ENCODE data around the gene SOX1. TPM values are rescaled to one million over a fixed set of nuclear protein-coding genes. Genes with fewer than 3 reads are reported as not detected.

Gene SOX1
- total and polyA plus RNA-seq, 9 of the 15 experiments (the other 6 are each of a cell fraction or from before 2014, with no cell fraction given) = not detected

DNA sequence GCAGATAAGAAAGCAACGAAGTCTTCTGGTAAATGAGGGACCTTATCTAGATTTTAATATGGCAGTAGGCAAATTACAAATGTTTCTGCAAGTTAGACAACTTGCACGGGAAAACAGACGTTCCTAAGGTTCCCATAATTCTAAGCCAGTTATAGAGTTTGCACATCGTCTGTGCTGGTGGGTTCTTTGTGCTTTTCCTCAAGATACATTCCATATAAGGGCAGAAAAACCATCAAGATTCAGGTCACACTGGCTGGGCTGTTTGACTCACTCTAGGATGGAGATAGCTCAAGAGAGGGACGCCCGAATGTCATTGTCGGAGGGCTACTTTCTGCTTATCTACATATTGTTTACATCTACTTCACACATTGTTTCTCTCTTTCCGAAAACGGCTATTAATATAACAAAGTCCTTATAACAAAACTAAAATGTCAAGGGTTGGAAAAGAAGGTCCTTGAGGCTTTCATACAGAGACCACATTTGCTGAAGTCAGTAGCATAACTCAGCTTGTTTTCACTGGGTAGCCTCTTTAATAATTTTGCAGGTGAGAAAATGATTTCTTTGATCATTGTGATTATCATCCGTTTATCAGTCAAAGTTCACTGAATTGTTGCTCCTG, 44.4 kb downstream of the SOX1 start:
- TF ChIP-seq ZNF121 (CRISPR knock-in tag; conservative IDR thresholded peaks at IDR 0.05) = no peak
- no peak for TF ChIP-seq ZNF778 (CRISPR knock-in tag; IDR thresholded peaks at IDR 0.05)
- no peak for TF ChIP-seq BRF1 (IDR thresholded peaks at IDR 0.05; ENCODE audit: borderline replicate concordance, extremely low read depth, insufficient read length)
- TF ChIP-seq NCOA2 (IDR thresholded peaks at IDR 0.05; ENCODE audit: partially characterized antibody in 2 of 2) = no peak
- no peak for TF ChIP-seq SMAD4 (CRISPR knock-in tag; conservative IDR thresholded peaks at IDR 0.05)
- no peak for TF ChIP-seq ZNF3 (CRISPR knock-in tag; IDR thresholded peaks at IDR 0.05)
- TF ChIP-seq, protein P1, sequence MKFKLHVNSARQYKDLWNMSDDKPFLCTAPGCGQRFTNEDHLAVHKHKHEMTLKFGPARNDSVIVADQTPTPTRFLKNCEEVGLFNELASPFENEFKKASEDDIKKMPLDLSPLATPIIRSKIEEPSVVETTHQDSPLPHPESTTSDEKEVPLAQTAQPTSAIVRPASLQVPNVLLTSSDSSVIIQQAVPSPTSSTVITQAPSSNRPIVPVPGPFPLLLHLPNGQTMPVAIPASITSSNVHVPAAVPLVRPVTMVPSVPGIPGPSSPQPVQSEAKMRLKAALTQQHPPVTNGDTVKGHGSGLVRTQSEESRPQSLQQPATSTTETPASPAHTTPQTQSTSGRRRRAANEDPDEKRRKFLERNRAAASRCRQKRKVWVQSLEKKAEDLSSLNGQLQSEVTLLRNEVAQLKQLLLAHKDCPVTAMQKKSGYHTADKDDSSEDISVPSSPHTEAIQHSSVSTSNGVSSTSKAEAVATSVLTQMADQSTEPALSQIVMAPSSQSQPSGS (CRISPR knock-in tag; IDR thresholded peaks at IDR 0.05) = no peak
- TF ChIP-seq, protein P2, sequence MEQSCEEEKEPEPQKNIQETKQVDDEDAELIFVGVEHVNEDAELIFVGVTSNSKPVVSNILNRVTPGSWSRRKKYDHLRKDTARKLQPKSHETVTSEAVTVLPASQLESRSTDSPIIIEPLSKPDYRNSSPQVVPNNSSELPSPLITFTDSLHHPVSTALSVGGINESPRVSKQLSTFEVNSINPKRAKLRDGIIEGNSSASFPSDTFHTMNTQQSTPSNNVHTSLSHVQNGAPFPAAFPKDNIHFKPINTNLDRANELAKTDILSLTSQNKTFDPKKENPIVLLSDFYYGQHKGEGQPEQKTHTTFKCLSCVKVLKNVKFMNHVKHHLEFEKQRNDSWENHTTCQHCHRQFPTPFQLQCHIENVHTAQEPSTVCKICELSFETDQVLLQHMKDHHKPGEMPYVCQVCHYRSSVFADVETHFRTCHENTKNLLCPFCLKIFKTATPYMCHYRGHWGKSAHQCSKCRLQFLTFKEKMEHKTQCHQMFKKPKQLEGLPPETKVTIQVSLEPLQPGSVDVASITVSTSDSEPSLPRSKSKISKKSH (CRISPR knock-in tag; IDR thresholded peaks at IDR 0.05) = no peak
- no peak for TF ChIP-seq SP1 (CRISPR knock-in tag; IDR thresholded peaks at IDR 0.05)
- no peak for TF ChIP-seq L3MBTL2 (IDR thresholded peaks at IDR 0.05)
- TF ChIP-seq, protein P3, sequence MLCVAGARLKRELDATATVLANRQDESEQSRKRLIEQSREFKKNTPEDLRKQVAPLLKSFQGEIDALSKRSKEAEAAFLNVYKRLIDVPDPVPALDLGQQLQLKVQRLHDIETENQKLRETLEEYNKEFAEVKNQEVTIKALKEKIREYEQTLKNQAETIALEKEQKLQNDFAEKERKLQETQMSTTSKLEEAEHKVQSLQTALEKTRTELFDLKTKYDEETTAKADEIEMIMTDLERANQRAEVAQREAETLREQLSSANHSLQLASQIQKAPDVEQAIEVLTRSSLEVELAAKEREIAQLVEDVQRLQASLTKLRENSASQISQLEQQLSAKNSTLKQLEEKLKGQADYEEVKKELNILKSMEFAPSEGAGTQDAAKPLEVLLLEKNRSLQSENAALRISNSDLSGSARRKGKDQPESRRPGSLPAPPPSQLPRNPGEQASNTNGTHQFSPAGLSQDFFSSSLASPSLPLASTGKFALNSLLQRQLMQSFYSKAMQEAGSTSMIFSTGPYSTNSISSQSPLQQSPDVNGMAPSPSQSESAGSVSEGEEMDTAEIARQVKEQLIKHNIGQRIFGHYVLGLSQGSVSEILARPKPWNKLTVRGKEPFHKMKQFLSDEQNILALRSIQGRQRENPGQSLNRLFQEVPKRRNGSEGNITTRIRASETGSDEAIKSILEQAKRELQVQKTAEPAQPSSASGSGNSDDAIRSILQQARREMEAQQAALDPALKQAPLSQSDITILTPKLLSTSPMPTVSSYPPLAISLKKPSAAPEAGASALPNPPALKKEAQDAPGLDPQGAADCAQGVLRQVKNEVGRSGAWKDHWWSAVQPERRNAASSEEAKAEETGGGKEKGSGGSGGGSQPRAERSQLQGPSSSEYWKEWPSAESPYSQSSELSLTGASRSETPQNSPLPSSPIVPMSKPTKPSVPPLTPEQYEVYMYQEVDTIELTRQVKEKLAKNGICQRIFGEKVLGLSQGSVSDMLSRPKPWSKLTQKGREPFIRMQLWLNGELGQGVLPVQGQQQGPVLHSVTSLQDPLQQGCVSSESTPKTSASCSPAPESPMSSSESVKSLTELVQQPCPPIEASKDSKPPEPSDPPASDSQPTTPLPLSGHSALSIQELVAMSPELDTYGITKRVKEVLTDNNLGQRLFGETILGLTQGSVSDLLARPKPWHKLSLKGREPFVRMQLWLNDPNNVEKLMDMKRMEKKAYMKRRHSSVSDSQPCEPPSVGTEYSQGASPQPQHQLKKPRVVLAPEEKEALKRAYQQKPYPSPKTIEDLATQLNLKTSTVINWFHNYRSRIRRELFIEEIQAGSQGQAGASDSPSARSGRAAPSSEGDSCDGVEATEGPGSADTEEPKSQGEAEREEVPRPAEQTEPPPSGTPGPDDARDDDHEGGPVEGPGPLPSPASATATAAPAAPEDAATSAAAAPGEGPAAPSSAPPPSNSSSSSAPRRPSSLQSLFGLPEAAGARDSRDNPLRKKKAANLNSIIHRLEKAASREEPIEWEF (CRISPR knock-in tag; IDR thresholded peaks at IDR 0.05) = no peak
- no peak for TF ChIP-seq SIN3A (IDR thresholded peaks at IDR 0.05; ENCODE audit: borderline replicate concordance in 2 of 2, control insufficient read depth in 1 of 2, low read depth in 2 of 2, low read length in 2 of 2)
- TF ChIP-seq ARHGAP35 (IDR thresholded peaks at IDR 0.05; ENCODE audit: partially characterized antibody) = no peak
- TF ChIP-seq DPF2 (IDR thresholded peaks at IDR 0.05) = no peak
- 0% methylated on average over 10 of the region's 10 CpGs for WGBS (ENCODE audit: insufficient coverage, low coverage, missing lambda C conversion rate)
- H3K4me1 ChIP-seq (replicated peaks in 1 of 2; ENCODE audit: control insufficient read depth in 2 of 2, insufficient read depth in 2 of 2, low read length in 2 of 2) = no peaks in the 10 kb centered on the region
- no TSS peak for BruUV-seq (replicated peaks)
- CTCF ChIA-PET (ENCODE audit: low intra/inter-chr PET ratio) = no interaction called here
- H3K9me3 ChIP-seq (replicated peaks; ENCODE audit: control insufficient read depth, insufficient read depth, low read depth, low read length) = no peaks in the 10 kb centered on the region
- H3K79me2 ChIP-seq (ENCODE audit: control insufficient read depth, insufficient read depth, low read length) = no peaks in the 10 kb centered on the region
- no peak overlapping the region for H3K27ac ChIP-seq (ENCODE audit: extremely low read depth, low read depth, low read length)
- FAIRE-seq = no peak
- POLR2A ChIA-PET = no interaction called here
- H3K9ac ChIP-seq (ENCODE audit: insufficient read depth in 1 of 2, low read depth in 2 of 2, low read length in 2 of 2) = no peak overlapping the region
- no peak overlapping the region for H3K4me2 ChIP-seq (ENCODE audit: insufficient read depth, low read length)
- H2AFZ ChIP-seq (ENCODE audit: low read depth, low read length) = no peak overlapping the region
- DNase-seq (ENCODE audit: extremely low read depth in 1 of 4, low spot score in 3 of 4) = no peak
- H4K20me1 ChIP-seq (replicated peaks; ENCODE audit: control insufficient read depth, insufficient read depth, low read length) = 0 out of 2 replicates have a peak, but pooled peaks cover 3% of the 10 kb centered on the region
- intact Hi-C loops (cut with micrococcal nuclease) (no loop called here), in situ Hi-C loops (cut with MboI) (no loop called here)
- no peaks in the 10 kb centered on the region for H3K9me1 ChIP-seq (ENCODE audit: control insufficient read depth, insufficient read depth, low read length)
- ATAC-seq = no peak
- no peaks in the 10 kb centered on the region for H3K36me3 ChIP-seq (ENCODE audit: control insufficient read depth, insufficient read depth, low read length)
- peaks cover 6 to 36% of the 10 kb centered on the region in 2 experiments; a peak in 4 of 5 replicates for H3K27me3 ChIP-seq (ENCODE audit: control insufficient read depth in 2 of 2, insufficient read depth in 2 of 2, low read length in 2 of 2)
- H3K4me3 ChIP-seq = no peak overlapping the region

Data from K562 (cell line).